ENCODE results near the gene TRIM44.

TRIM44 gene

DNA sequence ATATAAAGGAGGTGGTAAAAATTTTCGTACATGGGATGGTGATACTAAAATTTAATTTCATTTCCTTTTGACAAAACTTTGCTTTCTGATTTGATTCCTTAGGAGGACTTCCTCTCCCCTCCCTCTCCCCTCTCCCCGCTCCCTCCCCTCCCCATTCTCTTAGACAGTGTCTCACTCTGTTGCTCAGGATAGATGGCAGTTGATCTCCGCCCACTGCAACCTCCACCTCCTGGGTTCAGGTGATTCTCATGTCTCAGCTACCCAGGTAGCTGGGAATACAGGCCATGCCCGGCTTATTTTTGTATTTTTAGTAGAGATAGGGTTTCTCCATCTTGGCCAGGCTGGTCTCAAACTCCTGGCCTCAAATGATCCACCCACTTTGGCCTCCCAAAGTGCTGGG lies 15.9 kb downstream of the TRIM44 start:
- H4K20me1 ChIP-seq (ENCODE audit: insufficient read depth, low read length, poor library complexity, severe bottlenecking) = peaks cover 46% of the 10 kb centered on the region
- no peak for TF ChIP-seq CTCF (conservative IDR thresholded peaks at IDR 0.05; ENCODE audit: low read length)
- TF ChIP-seq EZH2phosphoT487 (IDR thresholded peaks at IDR 0.05; ENCODE audit: borderline replicate concordance) = no peak
- H3K4me2 ChIP-seq (ENCODE audit: low read depth, low read length, poor library complexity, severe bottlenecking) = no peak overlapping the region
- H3F3A ChIP-seq (ENCODE audit: low read depth) = no peaks in the 10 kb centered on the region
- H3K79me2 ChIP-seq (ENCODE audit: insufficient read depth, low read length) = peaks cover 97% of the 10 kb centered on the region
- no peaks in the 10 kb centered on the region for H3K9me2 ChIP-seq (replicated peaks; ENCODE audit: low read depth, low read length)
- H3K27me3 ChIP-seq (ENCODE audit: insufficient read depth, low read length, poor library complexity, severe bottlenecking) = no peaks in the 10 kb centered on the region
- H3K4me1 ChIP-seq (ENCODE audit: insufficient read depth, low read length, poor library complexity, severe bottlenecking) = peaks cover 46% of the 10 kb centered on the region
- H3K4me3 ChIP-seq (ENCODE audit: low read length, poor library complexity, severe bottlenecking) = no peak overlapping the region
- H3K9ac ChIP-seq (ENCODE audit: low read depth, low read length, poor library complexity, severe bottlenecking) = no peak overlapping the region
- H2AFZ ChIP-seq (ENCODE audit: low read length) = no peak overlapping the region
- no peaks in the 10 kb centered on the region for H3K9me3 ChIP-seq (ENCODE audit: insufficient read depth, low read depth, low read length)
- no peaks in the 10 kb centered on the region for H3K36me3 ChIP-seq (ENCODE audit: insufficient read depth, low read length)

- Histone ChIP-seq H2AFZ (ENCODE audit: low read length) (no peak overlapping the region), H3K4me2 (ENCODE audit: low read depth, low read length, poor library complexity, severe bottlenecking) (no peak overlapping the region), H3K9ac (ENCODE audit: low read depth, low read length, poor library complexity, severe bottlenecking) (no peak overlapping the region), H4K20me1 (ENCODE audit: insufficient read depth, low read length, poor library complexity, severe bottlenecking) (peaks cover 42% of the 10 kb centered on the region), H3K27me3 (ENCODE audit: insufficient read depth, low read length, poor library complexity, severe bottlenecking) (no peaks in the 10 kb centered on the region), H3K9me2 (replicated peaks; ENCODE audit: low read depth, low read length) (no peaks in the 10 kb centered on the region), H3K36me3 (ENCODE audit: insufficient read depth, low read length) (no peaks in the 10 kb centered on the region), H3K4me1 (ENCODE audit: insufficient read depth, low read length, poor library complexity, severe bottlenecking) (peaks cover 44% of the 10 kb centered on the region), H3F3A (ENCODE audit: low read depth) (no peaks in the 10 kb centered on the region), H3K4me3 (ENCODE audit: low read length, poor library complexity, severe bottlenecking) (no peak overlapping the region), H3K79me2 (ENCODE audit: insufficient read depth, low read length) (peaks cover 97% of the 10 kb centered on the region), H3K9me3 (ENCODE audit: insufficient read depth, low read depth, low read length) (no peaks in the 10 kb centered on the region)
- TF ChIP-seq CTCF (conservative IDR thresholded peaks at IDR 0.05; ENCODE audit: low read length) (no peak), EZH2phosphoT487 (IDR thresholded peaks at IDR 0.05; ENCODE audit: borderline replicate concordance) (no peak)
These were observed 16.4 kb downstream of the TRIM44 start for GRCh38 chr11:35678975-35679374.

DNA sequence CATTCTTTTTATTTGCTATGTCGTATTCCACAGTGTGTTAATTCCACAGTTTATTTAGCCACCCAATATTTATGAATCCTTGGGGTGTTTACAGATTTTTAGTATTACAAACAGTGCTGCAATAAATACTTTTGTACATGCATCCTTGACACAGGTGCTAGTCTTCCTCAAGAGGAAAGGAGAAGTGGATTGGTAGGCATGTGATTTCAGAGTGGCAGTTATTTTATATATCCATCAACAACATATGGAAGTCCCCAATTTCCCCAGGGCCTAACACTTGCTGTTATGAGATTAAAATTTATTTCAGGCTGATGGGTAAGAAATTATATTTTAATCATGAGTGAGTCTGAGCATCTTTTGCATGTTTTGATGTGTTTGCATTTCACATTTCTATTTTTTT lies 17.9 kb downstream of the TRIM44 start:
- TF ChIP-seq CTCF (conservative IDR thresholded peaks at IDR 0.05; ENCODE audit: low read length) = no peak
- TF ChIP-seq EZH2phosphoT487 (IDR thresholded peaks at IDR 0.05; ENCODE audit: borderline replicate concordance) = no peak
- H3K27me3 ChIP-seq (ENCODE audit: insufficient read depth, low read length, poor library complexity, severe bottlenecking) = no peaks in the 10 kb centered on the region
- H3K36me3 ChIP-seq (ENCODE audit: insufficient read depth, low read length) = peaks cover 4% of the 10 kb centered on the region; the same call in 1 of the 2 replicates
- H2AFZ ChIP-seq (ENCODE audit: low read length) = no peak overlapping the region
- no peaks in the 10 kb centered on the region for H3K9me2 ChIP-seq (replicated peaks; ENCODE audit: low read depth, low read length)
- no peak overlapping the region for H3K9ac ChIP-seq (ENCODE audit: low read depth, low read length, poor library complexity, severe bottlenecking)
- no peak overlapping the region for H3K4me2 ChIP-seq (ENCODE audit: low read depth, low read length, poor library complexity, severe bottlenecking)
- H3F3A ChIP-seq (ENCODE audit: low read depth) = no peaks in the 10 kb centered on the region
- H4K20me1 ChIP-seq (ENCODE audit: insufficient read depth, low read length, poor library complexity, severe bottlenecking) = peaks cover 35% of the 10 kb centered on the region
- no peak overlapping the region for H3K4me3 ChIP-seq (ENCODE audit: low read length, poor library complexity, severe bottlenecking)
- H3K79me2 ChIP-seq (ENCODE audit: insufficient read depth, low read length) = peaks cover 95% of the 10 kb centered on the region
- H3K4me1 ChIP-seq (ENCODE audit: insufficient read depth, low read length, poor library complexity, severe bottlenecking) = peaks cover 40% of the 10 kb centered on the region
- no peaks in the 10 kb centered on the region for H3K9me3 ChIP-seq (ENCODE audit: insufficient read depth, low read depth, low read length)

Measured in Loucy (cell line).